Measurements from ENCODE around the gene CDHR1. TPM values are rescaled to one million over a fixed set of nuclear protein-coding genes. Genes with fewer than 3 reads are reported as not detected.

CDHR1 gene
- total RNA-seq, 1 experiment from 2014 or later = 5.0 TPM

GRCh38 chr10:84172467-84173356 is 21.6 kb upstream of the CDHR1 start (continued):
- TF ChIP-seq CTCF (IDR thresholded peaks at IDR 0.05) (no peak), ERG (CRISPR knock-in tag; IDR thresholded peaks at IDR 0.05) (no peak), ZNF423 (CRISPR knock-in tag; IDR thresholded peaks at IDR 0.05) (no peak), AFF4 (CRISPR knock-in tag; IDR thresholded peaks at IDR 0.05; ENCODE audit: borderline replicate concordance) (no peak), JAZF1 (CRISPR knock-in tag; IDR thresholded peaks at IDR 0.05) (no peak), FOXP1 (CRISPR knock-in tag; IDR thresholded peaks at IDR 0.05; ENCODE audit: borderline replicate concordance) (no peak)

GRCh38 chr10:84173501-84173929 is 20.8 kb upstream of the CDHR1 start, which contains the start of gene GPR15LG:
Gene GPR15LG (plus strand): TSS chr10:84173801. CDS start chr10:84173852, 51 bp downstream.
- Mint-ChIP-seq H3K36me3 (no peaks in the 10 kb centered on the region), H3K27ac (no peak within 1 kb of the TSS), H3K4me1 (no peaks in the 10 kb centered on the region), H3K9me3 (no peaks in the 10 kb centered on the region), H3K4me3 (no peak within 1 kb of the TSS), H3K27me3 (ENCODE audit: low read depth) (no peaks in the 10 kb centered on the region; the same call in 1 of the 2 replicates)
- POLR2A ChIA-PET = no interaction called here
- CTCF ChIA-PET = no interaction called here
- ATAC-seq (no peak), DNase-seq (ENCODE audit: low spot score) (no peak)
- TF ChIP-seq ZNF512 (CRISPR knock-in tag; IDR thresholded peaks at IDR 0.05; ENCODE audit: borderline replicate concordance) (no peak), NFYB (CRISPR knock-in tag; conservative IDR thresholded peaks at IDR 0.05; ENCODE audit: low read depth) (no peak), PRDM15 (CRISPR knock-in tag; IDR thresholded peaks at IDR 0.05) (no peak), EMX1 (CRISPR knock-in tag; IDR thresholded peaks at IDR 0.05) (no peak), ZNF263 (CRISPR knock-in tag; IDR thresholded peaks at IDR 0.05; ENCODE audit: low read depth) (no peak), RORB (CRISPR knock-in tag; IDR thresholded peaks at IDR 0.05) (no peak), NR1H2 (CRISPR knock-in tag; IDR thresholded peaks at IDR 0.05) (no peak)
- TF ChIP-seq, protein P1, sequence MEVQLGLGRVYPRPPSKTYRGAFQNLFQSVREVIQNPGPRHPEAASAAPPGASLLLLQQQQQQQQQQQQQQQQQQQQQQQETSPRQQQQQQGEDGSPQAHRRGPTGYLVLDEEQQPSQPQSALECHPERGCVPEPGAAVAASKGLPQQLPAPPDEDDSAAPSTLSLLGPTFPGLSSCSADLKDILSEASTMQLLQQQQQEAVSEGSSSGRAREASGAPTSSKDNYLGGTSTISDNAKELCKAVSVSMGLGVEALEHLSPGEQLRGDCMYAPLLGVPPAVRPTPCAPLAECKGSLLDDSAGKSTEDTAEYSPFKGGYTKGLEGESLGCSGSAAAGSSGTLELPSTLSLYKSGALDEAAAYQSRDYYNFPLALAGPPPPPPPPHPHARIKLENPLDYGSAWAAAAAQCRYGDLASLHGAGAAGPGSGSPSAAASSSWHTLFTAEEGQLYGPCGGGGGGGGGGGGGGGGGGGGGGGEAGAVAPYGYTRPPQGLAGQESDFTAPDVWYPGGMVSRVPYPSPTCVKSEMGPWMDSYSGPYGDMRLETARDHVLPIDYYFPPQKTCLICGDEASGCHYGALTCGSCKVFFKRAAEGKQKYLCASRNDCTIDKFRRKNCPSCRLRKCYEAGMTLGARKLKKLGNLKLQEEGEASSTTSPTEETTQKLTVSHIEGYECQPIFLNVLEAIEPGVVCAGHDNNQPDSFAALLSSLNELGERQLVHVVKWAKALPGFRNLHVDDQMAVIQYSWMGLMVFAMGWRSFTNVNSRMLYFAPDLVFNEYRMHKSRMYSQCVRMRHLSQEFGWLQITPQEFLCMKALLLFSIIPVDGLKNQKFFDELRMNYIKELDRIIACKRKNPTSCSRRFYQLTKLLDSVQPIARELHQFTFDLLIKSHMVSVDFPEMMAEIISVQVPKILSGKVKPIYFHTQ (CRISPR knock-in tag; IDR thresholded peaks at IDR 0.05) = no peak

Measured in WTC11 (cell line).